ENCODE data around the gene S100A7A.
A peak's percentile ranks its signal among the peaks of the same experiment; 100 is the strongest.
"Not testable (repeated sequence)": the region's sequence is repeated elsewhere in the genome, so short reads cannot be mapped to it uniquely, and the experiment has no call there.

The S100A7A gene

GRCh38 chr1:153402226-153402625, 14.1 kb upstream of the S100A7A start:
- no peak for TF ChIP-seq CTCF (IDR thresholded peaks at IDR 0.05; ENCODE audit: insufficient read depth, low read length, missing control alignments)
- no peak overlapping the region for H3K4me3 ChIP-seq (ENCODE audit: low read depth, low read length)
- DNase-seq (ENCODE audit: low read depth, low spot score): no peak
- CTCF ChIA-PET: interaction anchor here (1.7 kb wide), 1 partner anchor 47 kb away, joined by 5 read pairs; no protein-coding TSS in a partner anchor
- POLR2A ChIA-PET: no interaction called here

GRCh38 chr1:153403421-153404085, 12.8 kb upstream of the S100A7A start:
- no peak for TF ChIP-seq CTCF (IDR thresholded peaks at IDR 0.05; ENCODE audit: insufficient read depth, low read length, missing control alignments)
- no peak overlapping the region for H3K4me3 ChIP-seq (ENCODE audit: low read depth, low read length)
- no peak for DNase-seq (ENCODE audit: low read depth, low spot score)
- POLR2A ChIA-PET: no interaction called here
- CTCF ChIA-PET: interaction anchor here (1.7 kb wide), 1 partner anchor 48 kb away, joined by 5 read pairs; no protein-coding TSS in a partner anchor

- DNase-seq (ENCODE audit: low read depth, low spot score): no peak
- CTCF ChIA-PET: no interaction called here
- no peak for TF ChIP-seq CTCF (IDR thresholded peaks at IDR 0.05; ENCODE audit: insufficient read depth, low read length, missing control alignments)
- POLR2A ChIA-PET: no interaction called here
- H3K4me3 ChIP-seq (ENCODE audit: low read depth, low read length): no peak overlapping the region
Measured at GRCh38 chr1:153404086-153404635, 12.2 kb upstream of the S100A7A start.

- ChIA-PET CTCF (no interaction called here), POLR2A (no interaction called here)
- no peak overlapping the region for H3K4me3 ChIP-seq (ENCODE audit: low read depth, low read length)
- no peak for DNase-seq (ENCODE audit: low read depth, low spot score)
- peak; percentile 14 for TF ChIP-seq CTCF (IDR thresholded peaks at IDR 0.05; ENCODE audit: insufficient read depth, low read length, missing control alignments)
Measured at GRCh38 chr1:153404768-153405167, 11.6 kb upstream of the S100A7A start.

- POLR2A ChIA-PET; DNase-seq (ENCODE audit: low read depth, low spot score); H3K4me3 ChIP-seq (ENCODE audit: low read depth, low read length); CTCF ChIA-PET: not testable (repeated sequence)
Measured at GRCh38 chr1:153405825-153406599, 10.3 kb upstream of the S100A7A start.

GRCh38 chr1:153407274-153407673, 9.0 kb upstream of the S100A7A start:
- POLR2A ChIA-PET; CTCF ChIA-PET; DNase-seq (ENCODE audit: low read depth, low spot score): not testable (repeated sequence)

GRCh38 chr1:153413961-153414360, 2.4 kb upstream of the S100A7A start:
- DNase-seq (ENCODE audit: low read depth, low spot score); H3K4me3 ChIP-seq (ENCODE audit: low read depth, low read length); CTCF ChIA-PET; POLR2A ChIA-PET: not testable (repeated sequence)

More at GRCh38 chr1:153407274-153407673, 9.0 kb upstream of the S100A7A start:
- H3K4me3 ChIP-seq (ENCODE audit: low read depth, low read length): not testable (repeated sequence)

All from AG04449 (cell line).